Activated CD4-positive, alpha-beta T cell treated with anti-CD3 and anti-CD28 coated beads for 36 hours (primary cell): ENCODE data around the gene PCGF3. TPM values are rescaled to one million over a fixed set of nuclear protein-coding genes. Genes with fewer than 3 reads are reported as not detected.

ENCODE experiments used
- ATAC-seq: fragments of 200-7000 bp; cut with Tn5 transposase; one replicate; pipeline ENCODE4 v1.10.0; 2021; ENCODE audit warnings: mild to moderate bottlenecking, moderate library complexity
- CTCF ChIA-PET: fragments of 350-600 bp; sonication (Branson Sonifier 250); formaldehyde crosslinking; loops from one replicate; lab custom pipeline; 2021; ENCODE audit warnings: antibody characterized with exemption; lab: Charles Lee
- POLR2A ChIA-PET: fragments of 350-600 bp; sonication (Branson Sonifier 250); formaldehyde crosslinking; loops from one replicate; lab custom pipeline; 2021; ENCODE audit warnings: antibody characterized with exemption, inconsistent platforms; lab: Charles Lee
- DNase-seq: peaks from one replicate; pipeline ENCODE4 v3.0.0-alpha.2; 2020
- H3K27ac Mint-ChIP-seq: one replicate; pipeline ENCODE4 v1.8.0; 2021; ENCODE audit warnings: mixed read lengths
- H3K27me3 Mint-ChIP-seq: one replicate; pipeline ENCODE4 v1.8.0; 2021; ENCODE audit warnings: mixed read lengths
- H3K36me3 Mint-ChIP-seq: one replicate; pipeline ENCODE4 v1.8.0; 2021; ENCODE audit warnings: low read depth, mixed read lengths
- H3K4me1 Mint-ChIP-seq: one replicate; pipeline ENCODE4 v1.8.0; 2021; ENCODE audit warnings: mixed read lengths
- H3K4me3 Mint-ChIP-seq: one replicate; pipeline ENCODE4 v1.8.0; 2021; ENCODE audit warnings: mild to moderate bottlenecking, moderate library complexity, mixed read lengths
- H3K9me3 Mint-ChIP-seq: one replicate; pipeline ENCODE4 v1.8.0; 2021; ENCODE audit warnings: low read depth, mixed read lengths
- intact Hi-C, 2 experiments: fragments of 100-400 bp; cut with DNase I in 1 of 2; cut with micrococcal nuclease in 1 of 2; formaldehyde crosslinking; loops; one replicate each; pipeline versions ENCODE4 v1.14.2 to v1.15.1; 2022 to 2024; cut with DNase I, micrococcal nuclease
- total RNA-seq, 2 experiments: library from RNA; stranded (reverse); gene quantifications; one replicate each; pipeline ENCODE4 v1.2.3, GENCODE V29; 2021

PCGF3 gene
- total RNA-seq, 2 experiments from 2014 or later: 20.6 to 22.5 TPM

DNA sequence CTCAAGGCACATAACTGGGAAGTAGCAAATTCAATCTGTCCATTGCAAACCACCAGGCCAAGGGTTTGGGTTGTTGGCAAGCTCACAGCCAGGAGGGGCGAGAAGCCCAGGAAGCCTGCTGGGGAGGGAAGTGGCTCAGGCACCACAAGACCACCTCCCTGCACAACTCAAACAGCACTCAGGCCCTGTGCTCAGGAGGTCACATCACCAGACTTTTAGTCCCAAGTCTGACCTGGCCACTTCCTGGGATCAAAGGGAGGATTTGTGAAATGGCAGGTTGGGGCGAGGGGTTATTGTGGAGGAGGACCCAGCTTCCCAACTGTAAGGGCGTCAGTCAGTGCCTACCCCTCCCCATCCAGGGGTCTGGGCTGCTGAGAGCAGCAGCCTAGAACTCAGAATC is 33.9 kb upstream of the PCGF3 start:
- ATAC-seq (no peak), DNase-seq (no peak)
- ChIA-PET POLR2A (no interaction called here), CTCF (no interaction called here)
- H3K4me3 Mint-ChIP-seq: no peak overlapping the region
- peaks cover 21% of the 10 kb centered on the region for H3K36me3 Mint-ChIP-seq
- no peaks in the 10 kb centered on the region for H3K27me3 Mint-ChIP-seq
- intact Hi-C loops: loop anchor here (5.0 to 10.0 kb wide), 6 partner anchors 69 to 1203 kb away; partner anchors contain the start of genes NSD2 (in 1 of the 2) and ZNF718 (in 1 of the 2)
- no peak overlapping the region for H3K27ac Mint-ChIP-seq
- no peaks in the 10 kb centered on the region for H3K9me3 Mint-ChIP-seq
- peaks cover 13% of the 10 kb centered on the region for H3K4me1 Mint-ChIP-seq

DNA sequence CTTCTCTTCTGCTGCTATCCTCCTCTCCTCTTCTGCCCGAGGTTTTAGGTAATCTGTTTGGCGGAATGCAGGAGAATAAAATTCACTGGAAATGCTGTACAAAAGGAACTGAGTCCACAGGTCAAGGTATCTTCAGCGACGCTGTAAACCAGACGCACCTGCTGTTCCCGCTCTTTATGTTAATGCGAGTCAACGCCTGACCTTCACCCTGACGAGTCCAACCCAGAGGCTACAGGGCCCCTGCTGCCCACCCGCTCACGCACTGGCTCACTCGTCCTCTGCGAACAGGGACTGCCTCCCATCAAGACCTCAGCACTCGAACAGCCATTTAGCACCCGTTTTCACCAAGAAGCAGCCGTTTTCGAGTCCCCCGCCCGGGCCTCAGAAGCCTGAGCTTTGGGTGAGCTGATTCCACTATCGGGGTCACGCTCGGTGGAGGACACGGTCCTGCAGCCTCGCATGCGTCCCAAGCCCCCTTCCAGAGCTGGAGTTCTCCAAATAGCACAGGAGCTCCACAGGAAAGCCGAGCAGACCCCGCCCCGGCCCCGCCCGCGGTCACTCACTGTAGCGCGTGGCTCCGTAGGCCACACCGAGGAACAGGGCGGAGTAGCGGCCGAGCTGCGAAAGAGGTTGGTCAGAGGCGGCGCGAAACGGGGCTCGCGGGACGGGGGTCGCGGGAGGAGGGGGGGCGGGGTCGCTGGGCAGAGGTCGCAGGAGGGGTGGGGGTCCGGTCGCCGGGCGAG is 32.1 kb upstream of the PCGF3 start:
- ATAC-seq (no peak), DNase-seq (peak; percentile 38)
- intact Hi-C loops: loop anchor here (1.0 to 10.0 kb wide), 17 partner anchors 10 to 1201 kb away; partner anchors contain the start of genes PCGF3 (in 2 of the 2), GAK (in 1 of the 2), NSD2 (in 1 of the 2) and PIGG (in 1 of the 2)
- CTCF ChIA-PET: interaction anchor here (0.6 to 1.0 kb wide), 3 partner anchors 18 to 125 kb away, joined by 3 to 4 read pairs (median 3); no protein-coding TSS in a partner anchor
- H3K27me3 Mint-ChIP-seq: no peaks in the 10 kb centered on the region
- peak overlapping the region; percentile 78 for H3K27ac Mint-ChIP-seq
- no peaks in the 10 kb centered on the region for H3K9me3 Mint-ChIP-seq
- peaks cover 21% of the 10 kb centered on the region for H3K36me3 Mint-ChIP-seq
- peak overlapping the region; percentile 80 for H3K4me3 Mint-ChIP-seq
- H3K4me1 Mint-ChIP-seq: peaks cover 13% of the 10 kb centered on the region
- POLR2A ChIA-PET: interaction anchor here (1.0 kb wide), 1 partner anchor 9 kb away, joined by 8 read pairs; no protein-coding TSS in a partner anchor

DNA sequence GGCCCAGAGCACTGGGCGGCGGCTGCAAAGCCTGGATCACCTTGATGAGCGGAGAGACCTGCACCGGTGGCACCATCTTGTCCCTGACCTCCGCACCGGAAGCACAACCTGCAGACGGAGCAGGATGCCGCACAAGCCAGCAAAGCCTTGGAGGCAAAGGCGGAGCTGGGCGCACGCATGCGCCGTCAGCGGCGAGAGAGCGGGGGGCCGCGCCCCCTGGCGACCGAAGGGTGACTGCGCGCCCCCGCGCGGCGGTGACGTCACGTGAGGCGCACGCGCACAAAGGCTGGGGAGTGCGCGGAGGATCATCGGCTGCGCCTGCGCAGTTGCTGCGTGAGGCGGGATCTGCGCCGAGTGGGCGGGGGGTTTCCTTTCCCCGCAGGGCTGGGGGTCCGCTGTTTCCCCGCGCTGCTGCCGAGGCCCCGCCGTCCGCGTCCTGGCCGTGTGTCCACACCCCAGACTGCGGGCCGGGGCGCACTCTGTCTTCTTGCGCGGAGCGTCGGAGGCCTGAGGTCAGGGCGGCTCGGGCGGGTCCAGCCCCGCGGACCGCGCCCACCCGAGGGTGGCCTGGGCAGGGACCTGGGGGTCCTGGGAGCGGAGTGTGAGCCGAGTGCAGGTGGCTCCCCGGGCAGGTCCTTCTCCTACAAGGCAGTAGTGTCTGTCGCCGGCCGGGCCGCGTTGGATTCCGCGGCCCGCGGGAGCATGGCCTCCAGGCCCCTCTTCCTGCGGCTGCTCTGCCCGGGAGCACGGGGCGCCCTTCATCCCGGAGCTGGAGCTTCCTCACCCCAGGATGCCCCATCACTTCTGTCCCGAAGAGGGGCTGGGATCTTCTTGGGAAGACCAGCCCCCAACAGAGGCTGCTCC is 31.2 kb upstream of the PCGF3 start, which contains the start of the genes ATP5ME and MYL5:
TSS of gene ATP5ME (minus strand) at position 105 of the 864 bp plus-strand sequence. CDS start at position 76, 29 bp downstream.
TSS of gene MYL5 (plus strand) at position 371 of the 864 bp plus-strand sequence. CDS start 3,485 bp downstream, outside the sequence.
- Mint-ChIP-seq H3K4me3 (peak within 1 kb of the TSS; percentile 80), H3K36me3 (peaks cover 21% of the 10 kb centered on the region), H3K4me1 (peaks cover 13% of the 10 kb centered on the region), H3K9me3 (no peaks in the 10 kb centered on the region), H3K27me3 (no peaks in the 10 kb centered on the region), H3K27ac (peak within 1 kb of the TSS; percentile 84)
- ATAC-seq (peak; percentile 95), DNase-seq (peak; percentile 98)
- ChIA-PET CTCF (interaction anchor here (0.5 to 0.6 kb wide), 2 partner anchors 72 to 125 kb away, joined by 4 read pairs; no protein-coding TSS in a partner anchor), POLR2A (interaction anchor here (0.7 to 1.0 kb wide), 2 partner anchors 10 to 73 kb away, joined by 3 to 8 read pairs; no protein-coding TSS in a partner anchor)
- intact Hi-C loops: loop anchor here (1.0 to 10.0 kb wide), 17 partner anchors 11 to 1200 kb away; partner anchors contain the start of genes PCGF3 (in 2 of the 2), GAK (in 1 of the 2), NSD2 (in 1 of the 2) and PIGG (in 1 of the 2)

DNA sequence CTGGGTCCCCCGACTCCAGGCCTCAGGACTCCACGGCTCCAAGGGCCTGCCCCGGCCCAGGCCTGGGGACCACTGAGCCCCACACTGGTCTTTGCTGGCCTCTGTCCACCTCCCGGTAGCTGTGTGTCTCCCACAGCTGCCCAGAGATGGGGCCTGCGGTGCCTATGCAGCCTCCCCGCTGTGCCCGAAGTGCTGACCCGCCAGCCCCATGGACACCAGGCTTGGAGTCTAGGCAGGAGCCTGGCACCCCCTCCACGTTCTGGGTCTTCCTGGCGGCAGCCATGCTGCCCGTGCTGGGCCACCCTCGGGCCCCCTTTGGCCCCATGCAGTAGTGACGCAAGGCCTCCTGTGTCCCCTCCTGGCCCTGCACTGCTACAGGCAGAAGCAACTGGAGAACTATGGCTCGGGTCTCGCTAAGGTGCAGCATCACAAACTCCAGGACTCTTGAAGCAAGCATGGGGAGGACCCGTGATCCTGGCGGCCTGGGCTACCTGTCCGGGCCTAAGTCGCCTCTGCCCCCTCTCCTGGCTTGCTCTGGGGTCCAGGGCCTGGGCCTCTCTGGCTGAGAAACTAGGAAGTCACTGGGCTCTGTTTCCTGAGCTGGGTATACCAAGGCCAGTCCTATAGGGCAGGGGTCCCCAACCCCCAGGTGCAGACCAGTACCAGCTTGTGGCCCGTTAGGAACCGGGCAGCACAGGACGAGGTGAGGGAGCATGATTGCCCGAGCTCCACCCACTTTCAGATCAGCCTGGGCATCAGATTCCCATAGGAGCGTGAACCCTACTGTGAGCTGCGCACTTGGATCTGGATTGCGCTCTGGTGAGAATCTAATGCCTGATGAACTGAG is 30.4 kb upstream of the PCGF3 start:
- POLR2A ChIA-PET: no interaction called here
- Mint-ChIP-seq H3K4me1 (peaks cover 13% of the 10 kb centered on the region), H3K4me3 (peak overlapping the region; percentile 80), H3K27ac (peak overlapping the region; percentile 78), H3K27me3 (no peaks in the 10 kb centered on the region), H3K9me3 (no peaks in the 10 kb centered on the region), H3K36me3 (peaks cover 21% of the 10 kb centered on the region)
- intact Hi-C loops: loop anchor here (10.0 kb wide), 2 partner anchors 170 to 1200 kb away; partner anchors contain the start of gene NSD2 (in 1 of the 2)
- peak; percentile 39 for DNase-seq
- peak; percentile 4 for ATAC-seq
- CTCF ChIA-PET: interaction anchor here (0.6 kb wide), 1 partner anchor 72 kb away, joined by 4 read pairs; no protein-coding TSS in a partner anchor

DNA sequence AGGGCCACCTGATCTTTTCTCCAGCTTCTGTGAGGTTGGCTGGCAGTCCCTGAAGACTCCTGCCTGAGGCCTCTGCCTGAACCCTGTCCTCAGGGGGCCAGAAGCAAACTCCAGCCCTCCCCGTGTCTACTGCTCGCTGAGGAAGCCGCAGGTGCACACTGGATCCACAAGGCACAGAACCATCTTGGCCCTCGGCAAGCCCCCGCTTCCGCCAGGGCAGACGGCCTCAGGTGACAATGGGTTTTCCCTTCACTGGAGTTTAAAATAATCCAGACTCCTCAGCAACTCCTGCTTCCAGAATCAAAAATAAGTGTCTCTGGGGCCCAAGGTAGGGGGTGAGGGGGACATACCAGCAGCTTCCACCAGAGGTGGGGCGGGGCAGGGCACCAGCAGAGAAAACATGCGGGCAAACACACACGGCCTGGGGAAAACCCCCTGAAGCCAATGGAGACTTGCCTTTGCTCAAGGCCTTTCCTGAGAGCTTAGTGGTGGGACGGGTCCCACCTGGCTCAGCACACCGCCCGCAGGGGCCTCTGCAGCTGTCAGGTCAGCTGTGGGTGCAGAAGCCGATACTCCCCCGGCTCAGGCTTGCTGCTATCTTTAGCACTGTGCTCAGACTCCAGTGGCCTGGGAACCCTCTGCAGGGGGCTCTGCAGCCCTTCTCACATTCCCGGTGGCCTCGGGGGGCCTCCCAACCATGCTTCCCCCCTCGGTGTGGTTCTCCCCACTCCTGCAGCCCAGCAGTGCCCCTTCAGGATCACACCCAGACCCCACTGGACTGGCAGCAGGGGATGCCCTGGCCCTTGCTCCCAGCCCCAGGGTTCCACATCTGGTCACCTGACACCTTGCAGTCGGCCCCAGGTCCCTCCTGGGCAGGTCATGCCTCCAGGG is 29.4 kb upstream of the PCGF3 start:
- ATAC-seq (no peak), DNase-seq (peak; percentile 46)
- Mint-ChIP-seq H3K27ac (no peak overlapping the region), H3K36me3 (peaks cover 13% of the 10 kb centered on the region), H3K4me3 (peak overlapping the region; percentile 80), H3K27me3 (no peaks in the 10 kb centered on the region), H3K4me1 (peaks cover 17% of the 10 kb centered on the region), H3K9me3 (no peaks in the 10 kb centered on the region)
- intact Hi-C loops: loop anchor here (10.0 kb wide), 2 partner anchors 171 to 1199 kb away; partner anchors contain the start of gene NSD2 (in 1 of the 2)
- ChIA-PET POLR2A (interaction anchor here (0.5 kb wide), 1 partner anchor 152 kb away, joined by 4 read pairs; no protein-coding TSS in a partner anchor), CTCF (no interaction called here)

DNA sequence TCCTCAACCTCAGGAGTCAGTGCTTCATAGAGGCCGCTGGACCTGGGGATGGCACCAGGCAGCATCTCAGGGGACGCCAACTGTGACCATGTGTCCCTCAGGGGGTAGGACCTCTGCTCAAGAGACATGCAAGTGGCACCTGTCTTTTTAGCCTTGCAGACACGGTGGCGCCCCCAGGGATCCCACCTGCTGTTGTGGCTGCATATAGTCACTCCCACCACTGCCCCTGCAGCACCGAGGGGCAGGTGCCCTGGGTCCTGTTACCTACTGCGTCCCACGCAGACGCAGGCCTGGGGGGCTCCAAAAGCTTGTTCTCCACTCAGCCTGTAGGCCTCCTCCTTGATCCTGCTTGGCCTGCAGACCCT is 28.8 kb upstream of the PCGF3 start:
- DNase-seq: no peak
- no peaks in the 10 kb centered on the region for H3K9me3 Mint-ChIP-seq
- H3K4me3 Mint-ChIP-seq: no peak overlapping the region
- H3K36me3 Mint-ChIP-seq: peaks cover 12% of the 10 kb centered on the region
- ChIA-PET POLR2A (no interaction called here), CTCF (no interaction called here)
- no peaks in the 10 kb centered on the region for H3K27me3 Mint-ChIP-seq
- peaks cover 17% of the 10 kb centered on the region for H3K4me1 Mint-ChIP-seq
- intact Hi-C loops: loop anchor here (10.0 kb wide), 2 partner anchors 172 to 1198 kb away; partner anchors contain the start of gene NSD2 (in 1 of the 2)
- no peak overlapping the region for H3K27ac Mint-ChIP-seq
- ATAC-seq: no peak

DNA sequence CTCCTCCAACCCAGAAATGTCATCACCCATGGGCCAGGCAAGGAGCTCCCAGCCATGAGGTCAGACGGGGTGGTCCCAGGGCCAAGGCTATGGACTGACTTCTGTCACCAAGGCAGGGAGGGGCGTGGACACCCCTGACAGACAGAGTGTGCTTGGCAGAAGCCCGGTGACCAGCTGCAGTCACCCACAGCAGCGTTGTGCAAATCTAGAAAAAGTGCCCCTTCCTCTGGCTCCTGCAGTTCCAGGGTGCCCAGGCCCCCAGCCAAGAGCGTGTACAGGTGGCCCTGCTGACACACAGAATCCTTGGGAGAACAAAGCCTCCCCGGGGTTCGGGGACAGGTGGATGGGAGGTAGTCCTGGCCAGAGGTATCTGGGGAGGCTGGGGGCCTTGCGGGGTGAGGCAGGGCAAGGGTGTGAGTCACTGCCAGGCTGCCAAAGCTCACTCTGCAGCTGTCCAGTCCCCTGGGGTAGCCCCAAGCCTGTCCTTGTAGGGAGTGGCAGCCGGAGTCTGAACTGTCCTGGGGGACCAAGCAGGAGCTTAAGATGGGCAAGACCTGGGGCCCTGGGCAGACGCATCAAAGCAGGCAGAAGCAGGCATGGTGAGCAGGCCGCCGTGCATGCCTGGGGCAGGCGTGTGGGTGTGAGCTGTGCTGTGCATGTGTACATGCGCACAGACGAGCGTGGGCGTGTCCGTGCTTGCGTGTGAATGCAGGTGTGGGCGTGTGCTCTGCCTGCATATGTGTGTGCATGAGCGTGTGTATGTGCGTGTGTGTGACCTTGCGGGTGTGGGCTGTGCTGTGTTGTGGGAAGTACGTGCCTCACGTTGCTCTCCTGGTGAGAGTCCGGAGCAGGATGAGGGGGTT is 28.0 kb upstream of the PCGF3 start:
- ATAC-seq: no peak
- H3K27me3 Mint-ChIP-seq: no peaks in the 10 kb centered on the region
- ChIA-PET CTCF (interaction anchor here (0.6 kb wide), 1 partner anchor 202 kb away, joined by 4 read pairs; no protein-coding TSS in a partner anchor), POLR2A (no interaction called here)
- H3K36me3 Mint-ChIP-seq: peaks cover 8% of the 10 kb centered on the region
- no peaks in the 10 kb centered on the region for H3K9me3 Mint-ChIP-seq
- peaks cover 14% of the 10 kb centered on the region for H3K4me1 Mint-ChIP-seq
- intact Hi-C loops: loop anchor here (10.0 kb wide), 2 partner anchors 173 to 1197 kb away; partner anchors contain the start of gene NSD2 (in 1 of the 2)
- peak; percentile 55 for DNase-seq
- H3K27ac Mint-ChIP-seq: no peak overlapping the region
- no peak overlapping the region for H3K4me3 Mint-ChIP-seq

DNA sequence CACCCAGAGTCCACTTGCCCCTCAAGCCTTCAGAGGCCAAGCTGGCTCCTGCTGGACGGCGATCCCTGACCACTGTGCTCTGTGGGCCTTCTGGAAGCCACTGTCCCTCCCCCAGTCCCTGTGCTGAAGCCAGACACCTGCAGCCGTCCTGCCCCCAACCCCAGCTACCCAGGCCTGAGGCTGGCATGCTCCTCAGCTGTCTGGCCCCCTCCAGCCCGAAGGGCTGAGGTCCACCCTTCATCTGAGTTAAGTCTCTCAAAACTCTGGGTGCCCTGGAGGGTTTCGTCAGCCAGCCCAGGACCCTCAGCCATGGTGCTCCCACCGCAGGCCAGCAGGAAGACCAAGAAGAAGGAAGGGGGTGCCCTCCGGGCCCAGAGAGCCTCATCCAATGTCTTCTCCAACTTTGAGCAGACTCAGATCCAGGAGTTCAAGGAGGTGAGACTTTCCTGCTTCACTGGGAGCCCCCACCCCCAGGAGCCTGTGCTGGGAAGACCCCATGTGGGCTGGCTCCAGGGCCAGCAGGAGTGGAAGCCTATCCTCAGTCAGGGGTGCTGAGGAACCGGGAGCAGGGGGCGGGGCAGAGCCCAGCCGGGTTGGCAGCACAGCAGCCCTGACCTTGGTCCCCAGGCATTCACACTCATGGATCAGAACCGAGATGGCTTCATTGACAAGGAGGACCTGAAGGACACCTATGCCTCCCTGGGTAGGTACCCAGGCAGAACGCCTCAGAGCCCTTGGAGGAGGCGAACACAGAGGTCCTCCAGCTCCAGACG is 27.1 kb upstream of the PCGF3 start:
- H3K4me3 Mint-ChIP-seq: no peak overlapping the region
- H3K36me3 Mint-ChIP-seq: peaks cover under 1% of the 10 kb centered on the region
- ChIA-PET CTCF (interaction anchor here (1.2 kb wide), 1 partner anchor 64 kb away, joined by 3 read pairs; no protein-coding TSS in a partner anchor), POLR2A (no interaction called here)
- H3K4me1 Mint-ChIP-seq: peaks cover 8% of the 10 kb centered on the region
- ATAC-seq (no peak), DNase-seq (no peak)
- H3K27me3 Mint-ChIP-seq: no peaks in the 10 kb centered on the region
- no peak overlapping the region for H3K27ac Mint-ChIP-seq
- no peaks in the 10 kb centered on the region for H3K9me3 Mint-ChIP-seq
- intact Hi-C loops: loop anchor here (10.0 kb wide), 2 partner anchors 174 to 1196 kb away; partner anchors contain the start of gene NSD2 (in 1 of the 2)
